Stimulated activated CD8-positive, alpha-beta memory T cell treated with anti-CD3 and anti-CD28 coated beads, Interleukin-2, amount 100 ng/mL, for 1 hour (primary cell): Measurements from ENCODE around the gene ATE1.
"Not testable (repeated sequence)": the region's sequence is repeated elsewhere in the genome, so short reads cannot be mapped to it uniquely, and the experiment has no call there.

Experiments used
- DNase-seq, 2 donors: peaks; one replicate each; pipeline ENCODE4 v3.0.0-alpha.2; 2020; ENCODE audit warnings: low read depth in 2 of 2

The ATE1 gene

DNA sequence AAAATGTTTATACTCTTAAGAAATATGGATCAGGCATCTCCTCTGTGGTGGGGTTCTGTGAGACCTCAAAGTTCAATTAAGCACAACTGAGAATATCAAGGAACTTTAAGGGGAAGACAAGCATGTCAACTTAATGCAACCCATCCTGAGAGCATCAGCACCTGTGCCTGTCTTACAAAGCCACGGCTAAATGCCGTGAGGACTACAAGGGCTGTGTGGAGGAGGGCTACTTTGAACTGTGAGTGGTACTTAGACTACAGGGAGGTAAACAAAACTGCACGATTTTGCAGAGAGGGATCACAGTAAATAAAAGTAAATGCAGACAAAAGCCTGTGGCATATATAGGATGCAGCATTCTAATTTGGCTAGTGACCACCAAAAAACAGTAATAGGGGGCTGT is 139.1 kb downstream of the ATE1 start:
- no peak for DNase-seq

DNA sequence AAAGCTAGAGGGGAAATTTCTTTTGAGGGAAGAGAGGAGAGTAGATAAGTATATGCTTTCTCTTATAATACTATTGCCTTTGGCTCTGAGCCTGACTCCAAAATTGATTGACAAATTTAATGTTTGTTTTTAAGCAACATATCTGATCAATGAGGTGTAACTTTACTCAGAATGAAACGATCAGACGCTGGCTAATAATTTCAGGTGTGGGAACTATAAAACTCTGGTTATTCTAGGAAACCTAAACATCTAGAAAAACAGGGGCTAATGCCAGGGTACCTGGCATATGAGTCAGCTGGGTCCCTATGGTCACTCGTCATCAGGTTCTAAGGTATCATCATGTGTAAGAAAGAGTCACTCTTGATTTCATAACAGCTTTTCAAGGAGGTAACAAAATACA is 139.7 kb downstream of the ATE1 start:
- DNase-seq, result no peak

- no peak for DNase-seq
Observed at GRCh38 chr10:121787169-121787568, 140.7 kb downstream of the ATE1 start.

DNA sequence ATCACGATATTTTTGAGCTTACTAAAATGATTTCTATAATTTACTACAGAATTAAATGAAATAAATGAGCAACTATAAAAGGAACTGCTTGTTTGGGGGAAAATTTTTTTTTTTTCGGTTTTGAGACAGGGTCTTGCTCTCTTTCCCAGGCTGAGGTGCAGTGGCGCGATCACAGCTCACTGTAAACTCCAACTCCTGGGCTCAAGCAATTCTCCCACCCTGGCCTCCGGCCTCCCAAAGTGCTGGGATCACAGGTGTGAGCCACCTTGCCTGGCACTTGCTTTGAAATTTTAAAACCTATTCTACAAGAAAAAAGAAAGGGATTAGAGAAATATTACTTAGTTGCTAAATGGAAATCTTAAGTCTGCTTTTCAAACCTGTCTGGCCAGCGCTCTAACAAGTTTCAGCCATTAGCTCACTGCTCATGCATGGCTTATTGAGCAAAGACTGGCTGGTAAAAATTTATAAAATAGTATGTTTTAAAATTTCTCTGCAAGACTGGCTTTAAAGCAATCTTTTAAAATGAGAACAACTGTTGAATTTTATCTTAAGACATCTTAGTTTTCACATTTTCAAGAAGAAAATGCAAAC is 144.0 kb downstream of the ATE1 start:
- no peak for DNase-seq

GRCh38 chr10:121781101-121781500 is 146.7 kb downstream of the ATE1 start:
- DNase-seq, result no peak

- DNase-seq, result no peak
Observed at GRCh38 chr10:121774813-121775212, 153.0 kb downstream of the ATE1 start.

DNA sequence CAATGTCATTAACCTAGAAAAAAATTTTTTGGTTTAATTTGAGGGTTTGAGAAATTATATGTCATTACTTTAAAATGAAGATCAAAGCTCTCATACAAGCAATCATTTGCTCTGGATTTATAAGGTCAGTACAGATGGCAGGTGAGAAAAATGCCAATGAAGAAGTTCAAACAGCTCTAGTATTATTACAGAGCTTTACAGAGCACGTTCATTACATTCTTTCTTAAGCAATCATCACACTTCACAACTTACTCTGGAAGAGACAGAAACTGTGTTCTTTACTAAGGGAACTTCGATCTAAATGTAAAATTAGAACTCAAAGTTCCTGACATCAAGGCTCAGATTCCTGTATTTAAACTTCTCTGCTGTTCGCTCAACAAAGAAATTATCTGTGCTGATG is 153.4 kb downstream of the ATE1 start:
- DNase-seq, result no peak

GRCh38 chr10:121772884-121773283 is 154.9 kb downstream of the ATE1 start:
- DNase-seq, result no peak

GRCh38 chr10:121772406-121772805 is 155.4 kb downstream of the ATE1 start:
- no peak for DNase-seq

- DNase-seq, result no peak
Observed at GRCh38 chr10:121771966-121772365, 155.9 kb downstream of the ATE1 start.

DNA sequence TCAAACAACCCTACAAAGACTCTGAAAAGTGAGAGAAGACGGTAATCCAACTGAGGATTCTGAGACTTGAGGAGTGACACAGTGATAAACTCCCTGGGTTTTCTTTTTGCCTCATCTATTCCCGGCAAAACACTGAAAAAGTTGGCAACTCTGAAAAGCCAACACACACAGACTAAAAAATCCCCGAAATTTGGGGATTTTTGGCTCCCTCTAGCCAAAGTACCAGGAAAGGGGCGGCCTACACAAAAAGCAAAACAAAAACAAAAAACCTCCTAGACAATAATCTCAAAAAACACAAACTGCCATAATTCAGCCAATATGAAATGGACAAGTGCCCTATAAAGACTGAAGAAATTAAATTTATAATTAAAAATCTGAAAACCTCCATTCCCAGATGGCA is 161.4 kb downstream of the ATE1 start:
- no peak for DNase-seq

DNA sequence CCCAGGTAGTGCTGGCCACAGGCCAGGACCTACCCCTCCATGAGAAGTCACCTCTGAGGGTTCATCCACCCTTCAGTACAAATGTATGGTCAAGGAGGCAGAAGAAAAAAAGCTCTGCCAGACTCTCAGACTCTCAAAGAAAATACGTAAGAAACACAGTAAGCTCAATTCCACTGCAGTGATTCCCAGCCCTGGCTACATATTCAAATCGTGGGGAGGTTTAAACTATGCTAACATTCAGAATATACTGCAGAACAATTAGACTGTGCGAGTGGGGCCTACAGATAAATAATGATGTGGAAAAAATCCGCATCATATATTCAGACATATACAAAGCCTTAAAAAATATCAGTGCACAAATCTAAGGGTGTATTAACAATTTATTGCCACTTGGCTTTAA is 162.6 kb downstream of the ATE1 start:
- no peak for DNase-seq

DNA sequence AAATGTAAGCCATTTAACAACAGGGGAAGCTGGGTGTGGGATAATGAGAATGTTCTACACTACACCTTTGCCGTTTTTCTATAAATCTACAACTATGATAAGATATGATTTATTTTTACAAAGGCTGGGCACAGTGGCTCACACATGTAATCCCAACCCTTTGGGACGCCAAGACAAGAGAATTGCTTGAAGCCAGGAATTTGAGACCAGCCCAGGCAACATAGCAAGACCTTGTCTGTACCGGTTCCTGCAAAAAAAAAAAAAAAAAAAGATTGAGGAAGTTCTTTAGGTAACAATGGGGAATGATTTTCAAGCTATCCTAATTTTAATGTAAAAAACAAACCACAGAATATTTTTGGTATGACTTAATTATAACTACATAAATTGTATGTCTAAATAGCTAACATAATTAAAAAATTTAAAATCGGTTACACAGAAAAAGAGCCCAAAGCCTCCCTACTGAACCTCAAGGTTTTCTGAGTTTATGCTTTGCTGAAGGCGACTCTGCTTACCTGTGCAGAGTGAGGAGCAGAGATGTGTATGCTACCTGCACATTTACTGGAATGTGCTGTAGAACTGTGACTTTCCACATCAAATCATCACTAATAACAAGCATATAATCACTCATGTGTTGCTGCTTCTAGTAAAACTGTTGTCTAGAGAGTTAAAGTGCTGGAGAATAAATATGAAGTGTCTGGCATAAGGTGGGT is 163.4 kb downstream of the ATE1 start:
- no peak for DNase-seq

- not testable (repeated sequence) for DNase-seq
Observed at GRCh38 chr10:121757241-121757640, 170.6 kb downstream of the ATE1 start.

- DNase-seq, result not testable (repeated sequence)
Observed at GRCh38 chr10:121755496-121755895, 172.3 kb downstream of the ATE1 start.

DNA sequence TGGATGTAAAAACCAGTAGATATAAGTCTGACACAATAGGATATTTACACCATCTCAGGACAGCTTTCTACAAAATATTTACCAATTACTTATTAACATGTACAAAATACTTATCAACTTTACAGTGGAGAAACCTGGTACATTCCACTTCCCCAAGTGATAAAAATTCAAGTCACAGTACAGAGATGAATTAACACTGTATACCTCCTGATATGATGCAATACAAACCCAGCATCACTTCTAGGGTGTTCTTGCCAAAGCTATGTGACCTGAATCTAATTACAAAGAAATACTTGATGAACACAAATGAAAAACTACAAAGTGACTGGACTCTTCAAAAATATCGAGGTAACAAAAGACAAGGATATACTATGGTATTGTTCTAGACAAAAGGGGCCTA is 173.2 kb downstream of the ATE1 start:
- no peak for DNase-seq

- DNase-seq, result no peak
Observed at GRCh38 chr10:121753726-121754476, 173.9 kb downstream of the ATE1 start.

DNA sequence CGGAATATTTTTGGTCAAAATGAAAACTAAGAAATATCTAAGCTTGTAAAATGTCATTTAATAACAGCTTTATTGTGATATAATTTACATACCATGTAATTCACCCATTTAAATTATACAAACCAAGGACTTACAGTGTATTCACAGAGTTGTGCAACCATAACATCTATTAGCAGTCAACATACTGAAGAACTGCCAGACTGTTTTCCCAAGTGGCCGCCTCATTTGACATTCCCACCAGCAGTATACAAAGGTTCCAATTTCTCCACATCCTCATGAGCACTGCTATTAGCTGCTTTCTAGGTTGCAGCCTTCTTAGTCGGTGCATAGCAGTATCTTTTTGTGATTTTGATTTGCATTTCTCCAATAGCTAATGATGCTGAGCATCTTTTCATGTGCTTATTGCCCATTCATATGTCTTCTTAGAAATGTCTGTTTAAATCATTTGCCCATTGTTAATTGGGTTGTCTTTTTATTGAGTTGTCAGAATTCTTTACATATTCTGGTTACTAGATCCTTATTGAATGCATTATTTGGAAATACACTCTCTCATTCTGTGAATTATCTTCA is 176.6 kb downstream of the ATE1 start:
- DNase-seq, result no peak

DNA sequence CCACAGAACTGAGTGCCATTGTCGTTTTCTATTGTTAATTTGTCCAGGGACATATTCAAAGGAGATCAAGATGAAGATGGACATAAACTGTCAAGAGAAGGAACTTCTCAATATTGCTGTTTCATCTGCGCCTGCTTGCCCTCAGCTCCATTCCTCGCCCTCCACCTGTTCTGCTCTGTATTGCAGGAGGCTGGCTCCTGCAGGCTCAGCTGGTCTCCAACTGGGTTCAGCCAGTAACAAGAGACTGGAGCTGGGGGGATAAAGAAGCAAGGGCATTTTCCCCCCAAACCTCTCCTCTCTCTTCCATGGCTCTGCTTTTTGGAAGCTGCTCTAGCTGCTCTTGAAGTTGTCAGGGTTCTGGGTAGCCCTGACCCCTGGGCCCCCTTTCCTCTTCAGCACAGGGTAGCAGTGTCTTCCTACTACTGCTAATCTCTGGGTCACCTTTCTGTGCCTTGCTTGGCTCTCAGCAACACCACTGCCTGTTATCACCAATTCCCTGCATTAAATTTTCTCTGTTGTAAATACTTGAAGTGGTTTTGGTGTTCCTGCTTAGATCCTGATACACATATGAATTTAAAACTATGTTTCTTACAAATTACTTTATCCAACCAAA is 180.6 kb downstream of the ATE1 start:
- no peak for DNase-seq

DNA sequence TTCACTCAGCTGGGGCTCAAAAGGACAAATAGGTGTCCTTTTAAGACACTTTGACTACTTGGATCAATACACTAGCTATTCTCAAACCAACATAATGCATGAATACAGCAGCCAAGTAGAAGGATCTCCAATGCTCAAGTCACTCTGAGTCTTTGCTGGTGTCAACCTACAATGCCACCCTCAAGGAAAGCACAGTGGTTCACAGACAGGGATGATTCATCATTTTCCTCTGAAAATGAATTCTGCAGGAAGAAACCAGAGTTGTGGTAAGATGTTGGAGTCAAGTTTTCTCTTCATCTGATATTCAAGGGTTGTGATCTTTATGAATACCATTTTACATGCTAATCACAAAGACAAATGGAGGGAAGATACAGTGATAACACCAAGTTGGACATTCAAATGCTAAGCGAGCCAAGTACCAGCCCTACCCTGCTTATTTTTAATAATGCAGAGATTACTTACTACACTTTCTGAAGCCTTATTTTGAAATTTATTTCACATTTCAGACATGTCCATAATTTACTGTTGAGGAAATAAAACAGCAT is 186.5 kb downstream of the ATE1 start:
- no peak for DNase-seq

DNA sequence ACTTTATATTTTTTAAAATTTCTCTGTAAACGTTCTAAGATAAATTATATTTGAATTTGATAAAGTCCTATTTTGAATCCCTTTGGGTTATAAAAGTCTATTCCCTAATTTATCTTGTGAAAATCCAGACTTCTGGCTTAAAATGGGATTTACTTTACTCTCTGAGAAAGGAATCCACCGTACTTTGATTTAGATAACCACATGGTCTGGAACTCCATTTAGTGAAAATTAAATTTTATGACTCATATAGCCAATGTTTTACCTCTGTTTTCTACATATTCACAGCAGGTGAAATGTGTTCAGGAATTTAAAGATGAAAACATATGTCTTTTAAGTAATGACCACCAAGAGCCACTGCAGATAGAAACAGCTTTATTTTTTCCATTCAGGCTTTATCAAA is 187.8 kb downstream of the ATE1 start:
- no peak for DNase-seq

DNA sequence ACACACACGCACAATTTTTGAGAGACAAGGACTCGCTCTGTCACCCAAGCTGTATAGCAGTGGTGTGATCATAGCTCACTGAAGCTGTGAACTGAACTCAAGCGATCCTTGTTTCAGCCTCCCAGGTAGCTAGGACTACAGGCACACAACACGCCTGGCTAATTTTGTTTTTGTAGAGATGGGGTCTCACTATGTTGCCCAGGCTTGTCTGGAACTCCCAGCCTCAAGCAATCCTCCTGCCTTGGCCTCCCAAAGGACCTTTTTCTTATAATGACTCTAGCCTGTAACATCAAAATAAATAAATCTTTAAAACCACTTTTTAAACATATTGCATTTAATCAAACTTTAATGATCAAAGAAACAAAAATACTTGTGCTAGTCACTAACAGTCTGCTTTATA is 188.7 kb downstream of the ATE1 start:
- DNase-seq, result no peak
